Body of pancreas (tissue), 4 donors: Measurements from ENCODE around the gene CACNA1S. TPM values are rescaled to one million over a fixed set of nuclear protein-coding genes. Genes with fewer than 3 reads are reported as not detected.

Experiments
- ATAC-seq: fragments of 150-250 bp; one replicate; pipeline ENCODE4 v1.9.1; 2016
- DNase-seq, 4 donors: peaks; one replicate each; pipeline ENCODE4 v3.0.0-alpha.2; 2019
- H3K27ac ChIP-seq, 4 donors: fragments of 200-600 bp; sonication (generic); 1 replicate in 3 of 4; 2 replicates in 1 of 4; pipeline versions ENCODE4 v1.5.1 to v1.6.1; 2016 to 2019; ENCODE audit warnings: mild to moderate bottlenecking in 1 of 4, mixed read lengths in 1 of 4, moderate library complexity in 1 of 4
- H3K27me3 ChIP-seq, 2 donors: fragments of 200-600 bp; sonication (generic); one replicate each; pipeline ENCODE4 v1.6.0; 2016; ENCODE audit warnings: mild to moderate bottlenecking in 1 of 2
- H3K36me3 ChIP-seq, 2 donors: fragments of 200-600 bp; sonication (generic); replicated peaks in 1 of 2; 2 replicates each; pipeline ENCODE4 v1.5.1; 2016; ENCODE audit warnings: low read depth in 2 of 2; ENCODE audit not compliant: insufficient read depth in 1 of 2
- H3K4me1 ChIP-seq: fragments of 200-600 bp; sonication (generic); one replicate; pipeline ENCODE4 v1.6.0; 2016
- H3K4me3 ChIP-seq, 2 donors: fragments of 200-600 bp; sonication (generic); 1 replicate in 1 of 2; 2 replicates in 1 of 2; pipeline ENCODE4 v1.5.1; 2016 to 2019
- H3K9me3 ChIP-seq, 3 donors: fragments of 200-600 bp; sonication (generic); 1 replicate in 2 of 3; 2 replicates in 1 of 3; pipeline ENCODE4 v1.5.1; 2016
- POLR2A ChIP-seq, 3 donors: fragments of 450-650 bp; IDR thresholded peaks; one replicate each; pipeline ENCODE4 v1.6.1; 2016; ENCODE audit warnings: antibody characterized with exemption in 3 of 3, mild to moderate bottlenecking in 2 of 3
- WGBS, 2 donors: methylation state at CpG; one replicate each; pipeline ENCODE4 v1.1.5; 2017; 5-methylcytosine and 5-hydroxymethylcytosine counted together
- intact Hi-C: fragments of 100-400 bp; cut with DNase I; formaldehyde crosslinking; loops from one replicate; pipeline ENCODE4 v1.15.1; 2023
- total RNA-seq, 2 donors: library from RNA; depleted of rRNA; stranded (reverse); fragments of >200 nt; gene quantifications; one replicate each; pipeline ENCODE4 v1.1.0, GENCODE V29; 2016
- TF ChIP-seq, protein P1 (sequence below), 7 experiments: fragments of 450-650 bp in 4 of 7; fragments of 200-600 bp in 3 of 7; sonication (generic) in 3 of 7; IDR thresholded peaks; one replicate each; pipeline ENCODE4 v1.5.1; 2016 to 2019; ENCODE audit warnings: antibody characterized with exemption in 7 of 7

CACNA1S gene
- total RNA-seq, 2 donors from 2014 or later = under 0.01 TPM; not detected in 1

DNA sequence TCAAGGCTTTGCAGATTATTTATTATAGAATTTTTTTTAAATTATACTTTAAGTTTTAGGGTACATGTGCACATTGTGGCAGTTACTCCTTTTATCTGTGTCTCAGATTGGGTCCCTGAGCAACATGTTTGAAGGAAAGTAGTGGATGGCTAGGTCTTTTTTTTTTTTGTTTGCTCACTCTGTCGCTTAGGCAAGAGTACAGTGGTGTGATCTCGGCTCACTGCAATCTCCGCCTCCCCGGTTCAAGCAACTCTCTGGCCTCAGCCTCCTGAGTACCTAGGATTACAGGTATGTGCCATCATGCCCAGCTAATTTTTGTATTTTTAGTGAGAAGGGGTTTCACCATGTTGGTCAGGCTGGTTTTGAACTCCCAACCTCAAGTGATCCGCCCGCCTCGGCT, 49.1 kb downstream of the CACNA1S start:
- Histone ChIP-seq H3K27me3 (no peaks in the 10 kb centered on the region), H3K36me3 (no peaks in the 10 kb centered on the region), H3K4me3 (no peak overlapping the region), H3K4me1 (no peaks in the 10 kb centered on the region), H3K9me3 (no peaks in the 10 kb centered on the region), H3K27ac (no peak overlapping the region)
- DNase-seq (no peak), ATAC-seq (no peak)
- TF ChIP-seq, protein P1, sequence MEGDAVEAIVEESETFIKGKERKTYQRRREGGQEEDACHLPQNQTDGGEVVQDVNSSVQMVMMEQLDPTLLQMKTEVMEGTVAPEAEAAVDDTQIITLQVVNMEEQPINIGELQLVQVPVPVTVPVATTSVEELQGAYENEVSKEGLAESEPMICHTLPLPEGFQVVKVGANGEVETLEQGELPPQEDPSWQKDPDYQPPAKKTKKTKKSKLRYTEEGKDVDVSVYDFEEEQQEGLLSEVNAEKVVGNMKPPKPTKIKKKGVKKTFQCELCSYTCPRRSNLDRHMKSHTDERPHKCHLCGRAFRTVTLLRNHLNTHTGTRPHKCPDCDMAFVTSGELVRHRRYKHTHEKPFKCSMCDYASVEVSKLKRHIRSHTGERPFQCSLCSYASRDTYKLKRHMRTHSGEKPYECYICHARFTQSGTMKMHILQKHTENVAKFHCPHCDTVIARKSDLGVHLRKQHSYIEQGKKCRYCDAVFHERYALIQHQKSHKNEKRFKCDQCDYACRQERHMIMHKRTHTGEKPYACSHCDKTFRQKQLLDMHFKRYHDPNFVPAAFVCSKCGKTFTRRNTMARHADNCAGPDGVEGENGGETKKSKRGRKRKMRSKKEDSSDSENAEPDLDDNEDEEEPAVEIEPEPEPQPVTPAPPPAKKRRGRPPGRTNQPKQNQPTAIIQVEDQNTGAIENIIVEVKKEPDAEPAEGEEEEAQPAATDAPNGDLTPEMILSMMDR (IDR thresholded peaks at IDR 0.05) = no peak
- TF ChIP-seq POLR2A (IDR thresholded peaks at IDR 0.05) = no peak
- intact Hi-C loops = no loop called here
- WGBS, 2 donors = 81 to 86% methylated on average over 7 of the region's 7 CpGs

DNA sequence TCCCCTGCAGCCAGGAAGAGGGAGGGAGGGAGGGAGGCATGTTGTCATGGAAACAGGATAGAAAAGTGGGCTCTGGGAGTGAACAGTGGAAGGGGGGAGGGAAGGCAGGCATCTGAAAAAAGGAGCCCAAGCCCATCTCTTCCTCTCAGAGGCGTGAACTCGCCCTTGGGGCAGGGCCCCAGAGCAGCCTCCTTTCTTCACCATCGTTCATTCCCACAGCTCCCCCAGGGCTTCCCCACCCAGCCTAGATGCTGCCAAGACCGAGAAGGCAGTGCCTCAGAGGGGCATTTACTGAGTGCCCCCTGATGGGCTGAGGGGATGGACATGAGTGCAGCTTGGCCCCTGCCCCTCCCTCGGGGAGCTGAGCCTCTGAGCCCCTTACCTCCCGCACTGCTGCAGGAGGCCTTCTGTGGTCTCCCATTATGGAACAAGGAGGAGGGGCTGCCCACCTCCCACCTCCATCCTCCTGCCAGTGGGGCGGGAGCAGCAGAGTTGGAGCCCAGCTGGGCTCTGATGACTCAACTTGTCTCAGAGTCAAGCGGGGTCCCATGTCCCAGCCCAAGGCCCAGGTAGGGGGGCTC, 49.6 kb downstream of the CACNA1S start:
- Histone ChIP-seq H3K9me3 (no peaks in the 10 kb centered on the region), H3K36me3 (no peaks in the 10 kb centered on the region), H3K4me1 (no peaks in the 10 kb centered on the region), H3K4me3 (no peak overlapping the region), H3K27ac (no peak overlapping the region), H3K27me3 (no peaks in the 10 kb centered on the region)
- WGBS, 2 donors = 82 to 87% methylated on average over 7 to 8 of the region's 8 CpGs
- ATAC-seq (no peak), DNase-seq (no peak)
- TF ChIP-seq, protein P1 (IDR thresholded peaks at IDR 0.05) = no peak
- TF ChIP-seq POLR2A (IDR thresholded peaks at IDR 0.05) = no peak
- intact Hi-C loops = no loop called here

DNA sequence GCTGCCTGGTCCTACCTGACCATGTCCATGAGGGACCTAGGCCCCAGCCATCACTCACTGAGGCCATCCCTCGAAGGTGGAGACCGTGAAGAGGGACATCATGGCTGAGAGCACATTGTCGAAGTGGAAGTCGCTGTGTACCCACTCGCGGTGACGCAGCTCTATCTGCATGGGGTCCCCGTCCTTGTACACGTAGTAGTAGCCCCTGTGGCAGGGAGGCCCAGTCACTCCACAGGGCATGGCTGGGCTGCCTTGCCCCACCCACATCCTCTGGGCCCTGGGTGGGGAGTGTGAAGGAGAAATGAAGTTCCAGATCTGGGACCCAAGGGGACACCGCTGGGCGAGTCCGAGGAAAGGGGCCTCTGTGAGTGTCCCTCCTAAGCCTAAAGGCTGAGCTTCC, 50.3 kb downstream of the CACNA1S start:
- WGBS, 2 donors = 86 to 93% methylated on average over 10 to 11 of the region's 12 CpGs
- no peak overlapping the region for H3K27ac ChIP-seq
- ATAC-seq (no peak), DNase-seq (no peak)
- H3K9me3 ChIP-seq = no peaks in the 10 kb centered on the region
- no peak overlapping the region for H3K4me3 ChIP-seq
- no peaks in the 10 kb centered on the region for H3K36me3 ChIP-seq
- intact Hi-C loops = no loop called here
- no peaks in the 10 kb centered on the region for H3K27me3 ChIP-seq
- H3K4me1 ChIP-seq = no peaks in the 10 kb centered on the region
- TF ChIP-seq, protein P1 (IDR thresholded peaks at IDR 0.05) = no peak
- TF ChIP-seq POLR2A (IDR thresholded peaks at IDR 0.05) = no peak

DNA sequence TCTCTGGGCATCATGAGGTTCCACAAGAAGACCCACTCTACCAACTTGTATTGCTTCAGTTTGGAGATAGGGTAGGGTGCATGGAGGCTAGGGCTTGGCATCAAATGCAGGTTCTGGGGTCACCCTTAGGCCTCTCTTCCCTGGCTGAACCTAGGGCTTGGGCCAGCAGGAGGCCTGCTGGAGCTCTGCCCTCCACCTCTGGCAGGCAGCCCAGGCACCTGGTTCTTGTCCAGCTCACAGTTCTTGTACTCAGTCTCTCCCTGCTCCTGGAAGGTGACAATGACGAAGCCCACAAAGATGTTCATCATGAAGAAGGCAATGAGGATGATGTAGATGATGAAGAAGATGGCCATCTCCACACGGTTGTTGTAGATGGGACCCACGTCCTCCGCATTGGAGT, 51.2 kb downstream of the CACNA1S start:
- no peak for ATAC-seq
- intact Hi-C loops = no loop called here
- no peak overlapping the region for H3K27ac ChIP-seq
- H3K4me1 ChIP-seq = peaks cover 3% of the 10 kb centered on the region
- WGBS, 2 donors = 58 to 66% methylated on average over 3 to 4 of the region's 4 CpGs
- peak; percentile 42 to 78 (median 64) for DNase-seq
- TF ChIP-seq, protein P1 (IDR thresholded peaks at IDR 0.05) = no peak
- no peak for TF ChIP-seq POLR2A (IDR thresholded peaks at IDR 0.05)
- no peak overlapping the region for H3K4me3 ChIP-seq
- H3K27me3 ChIP-seq = no peaks in the 10 kb centered on the region
- no peaks in the 10 kb centered on the region for H3K36me3 ChIP-seq
- no peaks in the 10 kb centered on the region for H3K9me3 ChIP-seq

DNA sequence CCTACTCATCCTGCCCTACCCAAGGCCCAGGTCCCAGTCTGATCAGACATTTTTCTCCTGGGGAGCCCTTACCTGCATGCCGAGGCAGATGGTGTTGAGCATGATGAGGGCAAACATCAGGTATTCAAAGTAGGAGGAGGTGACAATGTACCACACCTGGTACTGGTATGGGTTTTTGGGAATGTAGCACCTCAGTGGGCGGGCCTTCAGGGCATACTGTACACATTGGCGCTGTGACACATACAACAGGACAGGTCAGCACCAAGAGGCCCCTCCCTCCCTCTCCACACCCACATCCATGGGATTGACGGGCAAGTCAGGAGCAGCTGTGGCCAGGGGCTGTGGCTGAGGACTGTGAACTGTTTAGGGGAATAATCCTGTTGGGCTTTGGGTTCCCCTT, 51.6 kb downstream of the CACNA1S start:
- Histone ChIP-seq H3K36me3 (no peaks in the 10 kb centered on the region), H3K9me3 (no peaks in the 10 kb centered on the region), H3K27me3 (no peaks in the 10 kb centered on the region), H3K27ac (no peak overlapping the region), H3K4me3 (no peak overlapping the region), H3K4me1 (peaks cover 8% of the 10 kb centered on the region)
- ATAC-seq (no peak), DNase-seq (no peak)
- TF ChIP-seq, protein P1 (IDR thresholded peaks at IDR 0.05) = no peak
- WGBS, 2 donors = 93 to 94% methylated on average over 4 of the region's 4 CpGs
- intact Hi-C loops = no loop called here
